Activated gamma-delta T cell treated with Interleukin-2 at 50 U/mL for 16 hours (primary cell): ENCODE measurements around the gene CDC42SE2.
A peak's percentile ranks its signal among the peaks of the same experiment; 100 is the strongest.
"Not testable (repeated sequence)": the region's sequence is repeated elsewhere in the genome, so short reads cannot be mapped to it uniquely, and the experiment has no call there.

Source experiments
- DNase-seq: peaks from one replicate; pipeline ENCODE4 v3.0.0-alpha.2; 2020

Gene CDC42SE2

DNA sequence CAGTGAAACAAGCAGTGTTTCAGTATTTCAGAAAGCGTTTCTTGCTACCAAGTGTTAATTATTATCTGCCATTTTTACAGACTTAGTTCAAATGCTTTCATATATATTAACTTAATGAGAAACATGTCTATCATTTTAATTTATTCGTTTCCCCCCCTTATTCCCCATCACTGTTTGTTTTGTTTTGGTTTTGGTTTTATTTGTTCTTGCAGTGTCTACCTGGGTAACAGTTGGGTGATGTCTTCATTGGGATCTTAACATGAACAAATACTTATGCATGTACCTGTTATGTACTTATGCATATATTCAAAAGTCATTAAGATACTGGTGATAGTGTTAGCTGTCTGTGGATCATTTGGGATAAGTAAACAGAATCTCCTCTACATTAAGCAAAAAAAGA is 108.0 kb downstream of the CDC42SE2 start:
- DNase-seq = no peak

DNA sequence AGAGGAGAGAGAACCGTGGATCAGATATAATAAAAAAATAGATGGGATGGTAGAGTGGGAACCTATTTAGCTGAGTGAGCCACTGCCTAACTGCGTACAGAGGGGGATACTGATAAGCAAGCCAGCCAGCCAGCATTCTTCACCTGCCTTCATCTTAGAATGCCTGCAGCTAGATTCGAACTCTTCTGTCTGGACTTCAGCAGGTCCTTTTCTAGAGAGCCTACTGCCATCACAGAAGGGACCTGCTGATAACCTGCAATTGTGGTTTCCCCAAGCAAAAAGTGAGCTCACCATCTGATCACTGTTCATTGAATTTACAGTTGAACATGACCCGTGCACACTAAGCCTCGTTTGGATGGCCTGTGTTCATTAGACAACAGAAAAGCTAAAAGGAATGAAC is 109.4 kb downstream of the CDC42SE2 start:
- no peak for DNase-seq

DNA sequence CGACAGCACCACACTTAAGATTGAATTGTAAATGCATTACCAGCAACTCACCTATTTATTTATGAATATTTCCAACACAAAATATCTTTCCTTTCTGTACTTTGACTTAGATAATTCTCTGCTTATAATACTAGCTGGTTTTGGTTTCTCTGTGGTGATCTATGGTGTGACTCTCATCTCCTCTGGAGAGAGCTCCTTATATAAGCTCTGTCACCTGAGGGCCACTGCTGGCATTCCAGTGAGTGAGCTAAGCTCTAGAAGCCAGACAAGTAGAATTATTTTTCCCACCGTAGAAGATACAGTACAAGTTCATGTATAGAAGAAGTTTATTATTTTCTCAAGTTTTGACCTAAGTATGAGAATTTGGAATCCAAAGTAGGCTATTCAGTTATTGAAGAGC is 111.5 kb downstream of the CDC42SE2 start:
- DNase-seq = no peak

DNA sequence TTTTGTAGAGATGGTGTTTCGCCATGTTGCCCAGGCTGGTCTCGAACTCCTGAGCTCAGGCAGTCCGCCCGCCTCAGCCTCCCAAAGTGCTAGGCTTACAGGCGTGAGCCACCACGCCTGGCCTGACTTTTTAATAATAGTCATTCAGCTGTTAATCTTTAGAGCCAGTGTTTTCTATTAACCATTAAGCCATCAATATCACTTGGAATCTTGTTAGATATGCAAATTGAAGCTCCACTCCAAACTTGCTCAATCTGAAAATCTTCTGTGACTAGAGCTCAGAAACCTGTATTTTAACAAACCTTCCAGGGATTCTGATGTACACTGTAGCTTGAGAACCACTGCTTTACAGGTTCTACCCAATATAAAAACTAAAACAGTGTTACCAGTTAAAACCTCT is 113.5 kb downstream of the CDC42SE2 start:
- DNase-seq = no peak

DNA sequence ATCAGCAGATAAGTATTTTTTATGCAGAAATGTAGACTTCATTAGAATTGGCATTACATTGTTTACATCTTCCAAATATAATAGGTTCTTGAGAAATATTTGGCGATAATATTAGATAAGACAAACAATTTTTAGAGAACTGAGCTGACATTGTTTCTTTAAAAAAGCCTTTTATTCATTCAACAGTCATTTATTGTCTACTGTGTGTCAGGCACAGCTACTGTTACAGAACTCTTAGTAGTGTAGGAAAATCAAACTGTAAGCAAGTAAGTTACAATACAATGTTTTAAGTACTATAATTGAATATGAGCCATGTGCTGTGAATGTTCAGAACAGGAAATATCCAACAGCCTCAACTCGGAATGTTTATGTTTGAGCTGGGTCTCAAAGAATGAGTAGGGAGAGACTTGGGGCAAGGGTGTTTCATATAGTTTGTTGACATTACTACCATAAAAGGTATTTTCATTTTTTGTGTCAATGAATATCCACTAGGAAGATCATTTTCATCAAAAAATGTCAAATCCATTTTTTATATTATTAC is 114.0 kb downstream of the CDC42SE2 start:
- DNase-seq = no peak

DNA sequence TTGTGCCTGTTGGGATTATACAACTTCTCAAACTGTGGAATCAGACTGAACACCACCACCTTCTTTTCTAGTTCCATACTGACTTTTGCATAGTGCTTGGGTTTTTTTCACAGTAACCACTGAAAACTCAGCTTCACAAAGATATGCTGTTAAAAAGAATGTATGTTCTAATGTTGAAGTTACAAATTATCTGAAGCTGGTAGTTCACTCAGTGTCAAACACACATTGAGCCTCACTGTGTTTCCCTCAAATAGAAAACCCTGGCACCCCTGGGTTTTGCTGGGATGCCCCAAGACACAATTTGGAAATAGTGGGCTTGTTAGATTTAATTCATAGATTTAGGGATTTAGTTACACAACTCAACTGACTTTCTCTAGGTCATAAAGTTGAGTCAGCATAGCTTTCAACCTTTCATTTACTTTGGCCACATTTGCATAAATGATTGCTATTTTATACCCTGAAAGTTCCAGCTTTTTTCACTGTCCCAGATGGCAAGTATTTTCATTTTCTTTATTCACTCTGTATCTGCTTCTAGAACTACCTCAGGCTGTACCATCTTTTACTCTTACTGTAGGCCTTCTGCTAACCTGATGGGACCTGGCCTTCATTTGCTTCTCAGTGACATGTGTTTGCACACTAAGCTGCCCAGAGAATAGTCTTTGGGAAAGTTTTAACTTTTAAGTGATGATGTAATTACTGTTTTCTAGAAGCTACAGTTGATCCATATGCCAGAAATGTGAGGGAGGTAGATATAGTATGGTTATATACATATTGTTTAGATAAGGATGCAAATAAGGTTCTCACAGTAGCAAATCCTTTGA is 115.1 kb downstream of the CDC42SE2 start:
- DNase-seq = no peak

DNA sequence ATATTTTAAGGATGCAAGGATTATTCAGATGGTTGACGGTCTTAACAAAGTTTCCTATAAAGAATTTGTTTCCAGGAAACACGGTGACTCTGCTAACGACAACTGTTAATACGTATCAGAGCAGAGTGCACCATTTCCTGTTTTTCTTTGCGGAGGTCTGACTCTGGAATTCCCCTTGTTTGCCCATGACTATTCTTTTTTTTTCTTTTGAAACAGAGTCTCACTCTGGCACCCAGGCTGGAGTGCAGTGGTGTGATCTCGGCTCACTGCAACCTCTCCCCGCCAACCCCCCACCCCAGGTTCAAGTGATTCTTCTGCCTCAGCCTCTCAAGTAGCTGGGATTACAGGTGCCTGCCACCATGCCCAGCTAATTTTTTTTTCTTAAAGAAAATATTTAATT is 115.9 kb downstream of the CDC42SE2 start:
- peak; percentile 61 for DNase-seq

DNA sequence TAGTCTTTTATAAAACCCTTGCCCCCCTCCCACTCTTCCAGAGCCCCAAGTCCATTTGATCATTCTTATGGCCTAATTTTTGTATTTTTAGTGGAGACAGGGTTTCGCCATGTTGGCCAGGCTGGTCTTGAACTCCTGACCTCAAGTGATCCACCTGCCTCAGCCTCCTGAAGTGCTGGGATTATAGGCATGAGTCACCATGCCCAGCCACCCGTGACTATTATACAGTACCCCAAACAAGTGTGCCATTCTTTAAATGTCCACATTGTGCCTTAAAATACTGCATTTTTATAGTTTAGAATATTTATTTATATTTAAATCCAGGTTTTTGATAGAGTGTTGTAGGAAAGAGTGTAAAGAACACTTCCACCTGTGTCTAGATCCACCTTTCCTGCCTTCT is 116.4 kb downstream of the CDC42SE2 start:
- not testable (repeated sequence) for DNase-seq

DNA sequence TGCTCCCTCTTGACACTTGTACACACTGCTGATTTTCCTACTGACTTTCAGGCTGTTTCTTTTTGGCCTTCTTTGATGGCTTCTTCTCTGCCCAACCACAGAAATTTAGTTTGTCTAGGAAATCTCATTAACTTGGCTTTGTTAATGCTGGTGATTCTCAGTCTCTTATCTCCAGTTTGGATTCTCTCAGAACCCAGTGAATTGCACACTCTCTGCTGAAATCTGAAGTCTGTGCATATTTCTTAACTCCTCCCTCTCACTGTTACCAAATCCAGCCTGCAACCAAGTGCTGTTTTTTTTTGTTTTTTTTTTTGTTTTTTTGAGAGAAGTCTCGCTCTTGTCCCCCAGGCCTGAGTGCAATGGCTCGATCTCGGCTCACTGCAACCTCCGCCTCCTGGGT is 117.2 kb downstream of the CDC42SE2 start:
- no peak for DNase-seq

DNA sequence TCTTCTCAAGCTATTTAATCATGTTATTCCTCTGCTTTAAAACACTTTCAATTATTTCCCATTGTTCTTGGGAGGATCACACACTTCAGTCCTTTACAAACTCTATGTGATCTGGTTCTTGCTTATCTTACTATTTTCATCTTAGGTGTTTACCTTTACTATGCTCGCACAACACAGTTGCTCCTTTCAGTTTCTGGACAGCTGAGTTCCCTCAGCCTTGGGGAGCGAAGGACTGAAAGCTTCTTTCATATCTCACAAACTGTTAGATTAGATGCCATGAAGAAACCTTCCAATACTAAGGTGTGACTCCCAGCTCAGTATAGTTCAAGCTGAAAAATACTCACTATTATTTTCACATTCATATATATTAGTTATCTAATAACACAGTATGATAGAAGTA is 117.9 kb downstream of the CDC42SE2 start:
- DNase-seq = no peak

DNA sequence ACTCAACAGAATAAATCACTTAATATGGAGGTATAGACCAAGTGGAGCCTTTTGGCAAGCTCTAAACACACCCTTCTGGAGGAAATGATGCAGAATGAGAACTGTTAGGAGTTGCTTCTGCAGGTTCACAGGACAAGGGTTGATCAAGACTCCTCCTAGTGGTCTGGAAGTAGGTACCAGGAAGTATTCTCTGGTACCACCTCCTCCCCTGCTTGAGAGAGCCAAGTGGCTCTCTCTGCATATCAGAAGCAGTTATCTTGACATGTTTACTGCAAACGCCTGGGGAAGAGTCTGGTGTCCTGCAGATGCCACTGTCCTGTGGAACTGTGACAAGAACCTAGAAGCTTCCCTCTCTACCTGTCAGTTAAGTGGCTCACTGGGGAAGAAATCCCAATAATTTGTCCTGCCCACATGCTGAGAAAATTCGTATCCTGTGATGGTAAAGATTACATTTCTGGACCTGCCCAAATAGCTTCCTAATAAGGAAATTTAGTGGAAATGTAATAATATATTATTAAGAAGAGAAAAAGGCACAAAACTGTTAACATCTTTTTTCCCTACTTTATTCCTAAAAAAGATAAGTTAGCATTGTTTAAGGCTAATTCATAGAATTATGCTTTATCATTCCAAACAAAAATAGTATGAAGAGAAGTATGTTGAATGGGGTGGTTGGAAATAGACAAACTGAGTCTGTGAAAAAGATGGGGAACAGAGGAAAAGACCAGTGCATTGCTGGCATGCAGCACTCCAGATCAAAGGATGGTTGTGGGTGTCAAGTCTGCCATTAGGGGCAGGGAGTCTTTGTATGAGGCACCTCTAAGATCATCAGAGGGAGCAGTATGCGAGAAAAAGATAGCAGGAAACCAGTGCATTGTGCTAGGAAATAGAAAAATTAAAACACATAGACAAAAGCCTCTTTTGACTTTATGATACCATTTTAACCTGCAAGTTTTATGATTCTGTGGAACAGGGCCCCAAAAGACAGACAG is 118.8 kb downstream of the CDC42SE2 start:
- peak; percentile 44 for DNase-seq

DNA sequence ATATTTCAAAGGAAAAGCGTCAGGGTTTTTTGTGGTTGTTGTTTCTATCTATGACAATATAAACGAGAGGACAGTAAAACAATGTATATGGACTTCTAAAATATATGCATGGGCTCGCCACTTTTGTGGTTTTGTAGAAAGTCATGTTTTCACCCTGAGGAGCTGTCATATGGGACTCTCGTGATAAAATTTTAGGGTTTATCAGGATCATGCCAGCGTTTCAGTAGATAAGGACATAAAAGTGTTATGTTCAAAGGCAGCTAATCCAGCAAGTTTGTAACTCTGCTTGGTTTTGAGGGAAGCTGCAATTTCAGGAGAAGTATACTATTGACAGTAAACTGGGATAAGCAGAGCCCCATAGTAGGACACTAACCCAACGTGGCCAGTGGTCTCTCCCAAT is 120.3 kb downstream of the CDC42SE2 start:
- DNase-seq = no peak

DNA sequence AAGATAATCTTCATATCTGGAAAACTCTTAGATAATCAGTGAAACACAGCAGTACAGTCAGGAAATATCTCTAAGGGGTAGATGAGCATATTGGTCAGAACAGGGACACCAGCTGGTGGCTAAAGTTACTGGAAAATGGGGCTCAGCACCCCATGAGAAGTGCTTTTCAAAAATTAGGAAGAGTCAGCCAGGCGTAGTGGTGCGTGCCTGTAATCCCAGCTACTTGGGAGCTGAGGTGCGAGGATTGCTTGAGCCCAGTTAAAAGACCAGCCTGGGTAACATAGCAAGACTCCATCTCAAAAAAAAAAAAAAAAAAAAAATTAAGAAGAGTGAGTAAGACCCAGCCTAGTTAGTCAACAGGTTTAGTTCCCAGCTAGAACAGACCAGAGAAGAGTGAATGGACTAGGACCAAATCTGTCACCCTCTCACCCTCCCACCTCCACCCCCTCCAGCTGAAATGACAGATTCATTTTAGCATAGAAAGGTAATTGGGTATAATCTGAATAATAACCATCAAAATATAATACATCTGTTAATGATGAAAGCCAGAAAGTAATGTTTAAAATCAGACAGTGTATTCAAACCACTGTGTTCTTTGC is 120.9 kb downstream of the CDC42SE2 start:
- no peak for DNase-seq

DNA sequence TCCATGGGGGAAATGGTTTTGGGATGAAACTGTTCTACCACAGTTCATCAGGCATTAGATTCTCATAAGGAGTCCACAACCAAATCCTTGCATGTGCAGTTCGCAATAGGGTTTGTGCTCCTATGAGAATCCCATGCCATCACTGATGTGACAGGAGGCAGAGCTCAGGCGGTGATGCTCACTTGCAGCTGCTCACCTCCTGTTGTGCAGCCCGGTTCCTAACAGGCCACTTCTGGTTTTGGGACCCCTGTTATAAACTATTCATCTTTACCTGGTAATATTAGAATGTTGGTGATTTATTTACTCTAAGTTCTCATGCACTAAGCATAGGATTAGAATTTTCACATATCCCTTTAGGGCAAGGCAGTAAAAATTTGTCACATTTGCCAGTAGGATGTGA is 122.3 kb downstream of the CDC42SE2 start:
- no peak for DNase-seq

DNA sequence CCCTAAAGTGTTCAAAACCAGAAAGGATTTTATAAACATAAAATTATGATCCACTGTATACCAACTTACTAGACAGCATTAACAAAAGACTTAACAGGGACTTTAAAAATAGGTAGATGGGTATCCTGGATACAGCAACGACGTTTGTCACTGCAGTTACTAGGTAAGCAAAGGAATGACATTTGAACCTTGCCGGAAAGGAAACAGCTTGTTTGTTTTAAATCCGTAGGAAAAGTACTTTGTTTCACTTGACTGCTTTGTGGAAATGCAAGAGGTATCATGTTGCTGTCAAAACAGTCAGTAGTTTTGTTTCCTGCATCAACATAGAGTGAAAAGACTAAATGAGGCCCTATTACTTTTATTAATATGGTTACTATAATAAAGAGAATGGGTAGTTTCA is 122.9 kb downstream of the CDC42SE2 start:
- DNase-seq = no peak

DNA sequence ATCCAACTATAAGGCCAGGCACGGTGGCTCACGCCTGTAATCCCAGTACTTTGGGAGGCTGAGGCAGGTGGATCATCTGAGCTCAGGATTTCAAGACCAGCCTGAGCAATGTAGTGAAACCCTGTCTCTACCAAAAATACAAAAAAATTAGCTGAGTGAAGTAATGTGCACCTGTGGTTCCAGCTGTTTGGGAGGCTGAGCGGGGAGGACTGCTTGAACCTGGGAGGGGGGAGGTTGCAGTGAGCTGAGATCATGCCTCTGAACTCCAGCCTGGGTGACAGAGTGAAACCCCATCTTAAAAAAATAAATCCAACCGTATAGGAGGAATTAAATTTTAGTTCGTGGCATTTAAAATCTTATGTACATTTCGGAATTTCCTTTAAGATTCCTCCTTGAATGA is 123.4 kb downstream of the CDC42SE2 start:
- DNase-seq = no peak

DNA sequence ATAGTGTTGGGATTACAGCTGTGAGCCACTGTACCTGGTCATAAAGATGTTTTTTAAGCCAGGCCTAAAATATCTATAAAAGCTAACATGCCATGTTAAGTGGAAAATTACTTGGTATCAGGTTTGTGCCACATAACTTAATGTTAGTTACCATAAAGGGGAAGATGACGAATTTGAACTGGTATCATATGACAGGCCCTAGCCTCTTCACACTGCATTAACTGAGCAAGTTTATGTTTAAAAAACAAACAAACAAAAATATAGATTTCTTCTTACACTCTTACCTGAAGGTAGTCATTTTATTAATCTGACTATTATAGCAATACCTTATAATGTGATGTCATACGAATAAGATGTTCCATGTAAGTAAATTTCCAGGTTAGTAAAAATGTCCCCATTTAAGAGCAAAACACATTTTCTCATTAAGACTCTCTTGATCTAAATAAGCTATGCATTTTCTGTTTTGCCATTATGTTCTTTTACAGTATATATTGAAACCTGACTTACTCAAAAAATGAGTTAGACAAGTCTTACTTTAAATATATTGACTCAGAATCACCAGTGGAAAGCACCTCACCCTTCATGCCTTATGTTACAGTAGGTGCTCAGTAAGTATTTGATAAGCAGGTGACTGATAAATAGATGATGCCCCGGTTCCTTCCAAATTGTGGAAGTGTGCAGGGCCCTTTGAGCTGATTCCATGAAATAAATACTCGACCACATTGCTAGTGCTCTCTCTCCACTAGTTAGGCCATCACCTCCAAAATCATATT is 125.4 kb downstream of the CDC42SE2 start:
- DNase-seq = no peak

DNA sequence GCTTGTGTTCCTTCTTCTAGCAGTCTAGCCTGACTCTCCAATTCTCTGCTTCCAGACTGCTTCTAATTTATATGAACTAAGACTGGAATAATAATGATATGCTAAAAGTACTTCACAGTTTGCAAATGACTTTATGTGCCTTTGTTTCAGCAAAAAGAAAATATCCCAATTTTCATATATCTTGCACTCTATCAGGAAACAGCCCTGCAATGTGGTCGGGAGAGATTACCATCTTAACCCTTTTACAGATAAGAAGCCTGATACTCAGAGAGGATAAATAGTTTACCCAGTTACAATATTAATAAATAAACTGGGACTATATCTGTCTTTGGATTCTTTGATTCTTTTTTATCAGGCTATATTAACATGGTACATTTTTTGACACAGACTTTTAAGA is 126.0 kb downstream of the CDC42SE2 start:
- no peak for DNase-seq

DNA sequence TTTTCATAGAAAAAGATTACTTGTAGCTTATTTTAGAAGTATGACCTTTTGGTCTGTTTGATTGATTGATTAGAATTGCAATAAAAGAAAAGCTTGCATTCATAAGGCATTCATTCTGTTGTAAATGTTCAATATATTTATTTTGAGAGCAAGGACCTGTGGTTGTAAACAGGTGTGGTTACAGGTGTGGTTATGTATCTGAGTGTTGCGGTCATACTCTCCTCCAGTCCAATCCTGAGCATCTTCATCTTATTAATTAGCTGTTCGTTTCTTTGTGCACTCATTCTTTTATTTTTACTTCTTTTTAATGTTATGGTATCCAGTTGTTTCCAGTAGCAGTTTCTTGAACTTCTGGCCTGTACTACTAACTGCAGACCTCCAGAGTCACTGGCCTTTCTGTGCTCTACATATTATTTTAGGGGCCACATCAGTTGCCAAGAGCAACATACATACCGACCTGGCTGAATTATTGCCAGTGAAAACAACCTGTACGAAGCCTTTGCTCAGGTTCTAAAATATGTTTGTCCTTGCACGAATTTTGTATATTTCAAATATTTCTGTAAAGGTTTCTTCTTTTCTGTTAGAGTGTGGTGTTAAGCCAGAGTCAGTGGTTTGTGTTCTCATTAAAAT is 128.7 kb downstream of the CDC42SE2 start:
- no peak for DNase-seq

DNA sequence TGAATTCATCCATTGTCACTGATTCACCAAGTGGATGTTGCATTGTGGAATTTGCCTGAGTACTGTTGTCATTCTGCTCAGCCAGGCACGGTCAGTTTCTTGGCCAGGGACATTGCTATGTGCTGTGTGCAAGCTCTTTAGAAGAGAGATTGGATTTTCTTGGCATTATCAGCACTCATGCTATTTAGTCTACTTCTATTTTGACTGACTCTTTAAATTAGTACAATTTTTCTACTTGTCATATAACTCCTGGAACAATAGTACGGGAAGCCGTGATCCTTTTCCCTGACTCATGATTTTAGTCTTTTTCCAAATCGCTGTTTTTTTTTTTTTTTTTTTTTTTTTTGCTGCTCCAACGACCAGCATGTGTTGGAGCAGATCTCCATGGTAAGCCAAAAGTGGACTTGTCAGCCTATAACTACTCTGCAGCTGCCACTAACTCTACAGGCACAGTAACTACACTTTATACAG is 129.7 kb downstream of the CDC42SE2 start:
- DNase-seq = no peak

DNA sequence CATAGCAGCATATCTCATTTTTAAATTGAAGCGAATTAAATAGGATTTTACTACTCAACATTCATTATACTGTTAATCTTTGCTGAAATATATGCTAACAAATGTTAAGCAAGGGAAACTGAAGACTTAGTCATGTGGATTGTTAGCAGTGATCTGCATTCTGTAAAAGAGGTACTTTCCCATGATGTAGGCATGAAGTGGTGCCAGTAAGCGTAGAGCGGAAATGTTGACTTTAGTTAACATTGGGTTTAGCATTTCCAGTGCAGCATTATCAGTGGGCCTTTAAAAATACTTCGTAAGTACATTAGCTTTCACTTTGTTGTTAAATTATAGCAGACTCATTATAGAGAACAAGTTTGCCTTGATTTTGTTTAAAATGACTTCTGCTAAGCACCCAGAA is 130.3 kb downstream of the CDC42SE2 start:
- DNase-seq = peak; percentile 32

DNA sequence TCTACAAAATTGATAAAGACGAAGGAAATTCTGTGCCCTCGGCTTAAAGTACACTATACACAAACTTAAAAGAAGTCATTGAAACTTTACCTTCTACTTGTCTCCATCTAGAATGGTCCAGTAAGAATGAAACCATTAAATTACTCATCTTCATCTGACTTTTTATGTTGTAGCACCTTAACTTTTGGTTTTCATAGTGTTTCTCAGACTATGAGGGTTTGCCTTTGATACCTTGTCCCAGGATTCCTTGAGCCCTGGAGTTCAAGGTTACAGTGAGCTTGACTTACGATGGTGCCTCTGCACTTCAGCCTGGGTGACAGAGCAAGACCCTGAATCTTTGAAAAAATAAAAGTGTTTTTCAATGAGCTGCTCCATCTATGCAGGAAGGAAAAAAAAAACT is 132.2 kb downstream of the CDC42SE2 start:
- no peak for DNase-seq
